MM.1S (cell line): ENCODE results near the gene C17orf50.

Source experiments
- EZH2 ChIP-seq: fragments of 300-600 bp; sonication (generic); optimal IDR thresholded peaks from 2 replicates; pipeline ENCODE3; 2017; ENCODE audit warnings: low read depth, mild to moderate bottlenecking, antibody characterized with exemption, low read length, mixed read lengths
- EZH2phosphoT487 ChIP-seq: fragments of 300-600 bp; sonication (generic); IDR thresholded peaks from 2 replicates; pipeline ENCODE4 v1.6.1; 2018; ENCODE audit warnings: antibody characterized with exemption, low read length
- TF ChIP-seq, protein P1 (sequence below): fragments of 300-600 bp; sonication (generic); IDR thresholded peaks from 2 replicates; pipeline ENCODE4 v1.5.1; 2016; ENCODE audit warnings: antibody characterized with exemption, low read length, mixed read lengths

DNA sequence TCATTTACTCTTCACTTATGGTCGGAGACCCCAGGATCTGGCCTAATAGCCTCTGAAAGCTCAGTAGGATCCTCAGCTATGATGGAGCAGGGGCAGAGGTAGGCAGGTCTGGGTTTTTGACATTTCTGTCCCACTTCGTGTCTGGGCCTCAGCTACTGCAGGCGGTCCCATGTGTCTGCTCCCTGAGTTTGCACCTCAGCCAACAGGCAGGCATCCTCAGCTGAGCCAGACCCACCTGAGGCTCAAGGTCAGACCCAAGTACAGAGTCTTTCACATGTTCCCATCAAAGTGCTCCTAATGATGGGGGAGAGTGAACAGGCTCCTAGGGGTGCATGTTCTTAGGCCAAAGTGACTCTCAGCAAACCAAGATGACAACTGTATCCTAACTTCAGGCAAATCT, 32.1 kb upstream of the C17orf50 start:
- TF ChIP-seq, protein P1, sequence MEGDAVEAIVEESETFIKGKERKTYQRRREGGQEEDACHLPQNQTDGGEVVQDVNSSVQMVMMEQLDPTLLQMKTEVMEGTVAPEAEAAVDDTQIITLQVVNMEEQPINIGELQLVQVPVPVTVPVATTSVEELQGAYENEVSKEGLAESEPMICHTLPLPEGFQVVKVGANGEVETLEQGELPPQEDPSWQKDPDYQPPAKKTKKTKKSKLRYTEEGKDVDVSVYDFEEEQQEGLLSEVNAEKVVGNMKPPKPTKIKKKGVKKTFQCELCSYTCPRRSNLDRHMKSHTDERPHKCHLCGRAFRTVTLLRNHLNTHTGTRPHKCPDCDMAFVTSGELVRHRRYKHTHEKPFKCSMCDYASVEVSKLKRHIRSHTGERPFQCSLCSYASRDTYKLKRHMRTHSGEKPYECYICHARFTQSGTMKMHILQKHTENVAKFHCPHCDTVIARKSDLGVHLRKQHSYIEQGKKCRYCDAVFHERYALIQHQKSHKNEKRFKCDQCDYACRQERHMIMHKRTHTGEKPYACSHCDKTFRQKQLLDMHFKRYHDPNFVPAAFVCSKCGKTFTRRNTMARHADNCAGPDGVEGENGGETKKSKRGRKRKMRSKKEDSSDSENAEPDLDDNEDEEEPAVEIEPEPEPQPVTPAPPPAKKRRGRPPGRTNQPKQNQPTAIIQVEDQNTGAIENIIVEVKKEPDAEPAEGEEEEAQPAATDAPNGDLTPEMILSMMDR, result no peak
- TF ChIP-seq EZH2 (no peak), EZH2phosphoT487 (no peak)
